CD4-positive, alpha-beta T cell treated with Interleukin-10 for 1 hour (primary cell): Measurements from ENCODE around the gene BET1L.
"Not testable (repeated sequence)": the region's sequence is repeated elsewhere in the genome, so short reads cannot be mapped to it uniquely, and the experiment has no call there.

ENCODE experiments used
- DNase-seq: peaks from one replicate; pipeline ENCODE4 v3.0.0-alpha.2; 2020

Gene BET1L

GRCh38 chr11:225734-226453 lies 18.7 kb upstream of the BET1L start:
- no peak for DNase-seq

GRCh38 chr11:224424-224823 lies 17.2 kb upstream of the BET1L start:
- no peak for DNase-seq

- no peak for DNase-seq
Observed at GRCh38 chr11:223884-224283, 16.7 kb upstream of the BET1L start.

- DNase-seq: no peak
Observed at GRCh38 chr11:223026-223789, 16.0 kb upstream of the BET1L start.

GRCh38 chr11:221998-222789 lies 15.0 kb upstream of the BET1L start:
- DNase-seq: no peak

GRCh38 chr11:221539-221938 lies 14.3 kb upstream of the BET1L start:
- DNase-seq: no peak

GRCh38 chr11:220641-221215 lies 13.5 kb upstream of the BET1L start:
- DNase-seq: not testable (repeated sequence)

- DNase-seq: no peak
Observed at GRCh38 chr11:218815-219593, 11.8 kb upstream of the BET1L start.

- no peak for DNase-seq
Observed at GRCh38 chr11:217704-218103, 10.5 kb upstream of the BET1L start.

- no peak for DNase-seq
Observed at GRCh38 chr11:216081-216974, 9.1 kb upstream of the BET1L start.

- no peak for DNase-seq
Observed at GRCh38 chr11:215581-216037, 8.4 kb upstream of the BET1L start.

GRCh38 chr11:214083-214482 lies 6.9 kb upstream of the BET1L start:
- DNase-seq: no peak

GRCh38 chr11:213111-213510 lies 5.9 kb upstream of the BET1L start:
- no peak for DNase-seq

- no peak for DNase-seq
Observed at GRCh38 chr11:212150-213100, 5.2 kb upstream of the BET1L start.

GRCh38 chr11:211741-212140 lies 4.5 kb upstream of the BET1L start:
- DNase-seq: no peak

GRCh38 chr11:211295-211694 lies 4.1 kb upstream of the BET1L start:
- no peak for DNase-seq

GRCh38 chr11:210803-211180 lies 3.6 kb upstream of the BET1L start:
- no peak for DNase-seq

GRCh38 chr11:210122-210802 lies 3.1 kb upstream of the BET1L start:
- no peak for DNase-seq
